Activated B cell treated with CpG ODN at 0.5 μM for 24 hours (primary cell): ENCODE measurements around the gene ADAMTS17. TPM values are rescaled to one million over a fixed set of nuclear protein-coding genes. Genes with fewer than 3 reads are reported as not detected.

Source experiments
- ATAC-seq: fragments of 200-7000 bp; cut with Tn5 transposase; one replicate; pipeline ENCODE4 v1.10.0; 2021; ENCODE audit warnings: low read depth, mild to moderate bottlenecking, moderate library complexity
- CTCF ChIA-PET: fragments of 350-600 bp; sonication (Branson Sonifier 250); formaldehyde crosslinking; loops from one replicate; lab custom pipeline; 2021; ENCODE audit warnings: antibody characterized with exemption; lab: Charles Lee
- POLR2A ChIA-PET: fragments of 350-600 bp; sonication (Branson Sonifier 250); formaldehyde crosslinking; loops from one replicate; lab custom pipeline; 2021; ENCODE audit warnings: antibody characterized with exemption; lab: Charles Lee
- DNase-seq: peaks from one replicate; pipeline ENCODE4 v3.0.0; 2022
- H3K27ac Mint-ChIP-seq: one replicate; pipeline ENCODE4 v1.8.0; 2020; ENCODE audit warnings: mixed read lengths
- H3K27me3 Mint-ChIP-seq: one replicate; pipeline ENCODE4 v1.8.0; 2021; ENCODE audit warnings: mixed read lengths
- H3K36me3 Mint-ChIP-seq: one replicate; pipeline ENCODE4 v1.8.0; 2021; ENCODE audit warnings: low read depth, mixed read lengths
- H3K4me1 Mint-ChIP-seq: one replicate; pipeline ENCODE4 v1.8.0; 2021; ENCODE audit warnings: mixed read lengths
- H3K4me3 Mint-ChIP-seq: one replicate; pipeline ENCODE4 v1.8.0; 2020; ENCODE audit warnings: mild to moderate bottlenecking, mixed read lengths
- H3K9me3 Mint-ChIP-seq: one replicate; pipeline ENCODE4 v1.8.0; 2020; ENCODE audit warnings: mixed read lengths
- CTCF ChIP-seq: fragments of 200-600 bp; IDR thresholded peaks from one replicate; pipeline ENCODE4 v1.8.0; 2022; ENCODE audit warnings: antibody characterized with exemption, mild to moderate bottlenecking
- intact Hi-C: fragments of 100-400 bp; cut with micrococcal nuclease; formaldehyde crosslinking; loops from one replicate; pipeline ENCODE4 v1.15.1; 2024
- total RNA-seq: library from RNA; stranded (reverse); gene quantifications from 2 replicates; pipeline ENCODE4 v1.2.3, GENCODE V29; 2022

ADAMTS17 gene
- total RNA-seq, 1 donor from 2014 or later = 1.6 TPM

- no peak for ATAC-seq
- no peak for TF ChIP-seq CTCF
- CTCF ChIA-PET = interaction anchor here (0.8 to 5.5 kb wide), 10 partner anchors 9 to 422 kb away, joined by 3 to 80 read pairs (median 4); partner anchors contain the start of genes ADAMTS17, ASB7 and LINS1
- H3K4me3 Mint-ChIP-seq = peak overlapping the region; percentile 90
- DNase-seq = no peak
- H3K9me3 Mint-ChIP-seq = no peaks in the 10 kb centered on the region
- H3K4me1 Mint-ChIP-seq = peaks cover 10% of the 10 kb centered on the region
- H3K36me3 Mint-ChIP-seq = no peaks in the 10 kb centered on the region
- H3K27me3 Mint-ChIP-seq = peaks cover 15% of the 10 kb centered on the region
- POLR2A ChIA-PET = interaction anchor here (1.8 kb wide), 1 partner anchor 252 kb away, joined by 7 read pairs; the partner anchor contains the start of genes ASB7 and LINS1
- H3K27ac Mint-ChIP-seq = no peak overlapping the region
- intact Hi-C loops = loop anchor here (1.0 kb wide), 3 partner anchors 8 to 252 kb away; partner anchors contain the start of genes ASB7 and LINS1
Measured at GRCh38 chr15:100350434-100351226, 8.9 kb upstream of the ADAMTS17 start.

- DNase-seq (peak; percentile 69), ATAC-seq (peak; percentile 92)
- POLR2A ChIA-PET = interaction anchor here (1.0 to 1.8 kb wide), 2 partner anchors 176 to 253 kb away, joined by 3 to 7 read pairs; partner anchors contain the start of genes ASB7 and LINS1
- intact Hi-C loops = loop anchor here (1.0 to 10.0 kb wide), 6 partner anchors 8 to 1705 kb away; partner anchors contain the start of genes ALDH1A3, ASB7, IGF1R and LINS1
- H3K27ac Mint-ChIP-seq = peak overlapping the region; percentile 46
- peak overlapping the region; percentile 90 for H3K4me3 Mint-ChIP-seq
- CTCF ChIA-PET = interaction anchor here (0.5 to 5.5 kb wide), 11 partner anchors 8 to 421 kb away, joined by 3 to 80 read pairs (median 3); partner anchors contain the start of genes ADAMTS17, ASB7 and LINS1
- H3K4me1 Mint-ChIP-seq = peaks cover 10% of the 10 kb centered on the region
- H3K9me3 Mint-ChIP-seq = no peaks in the 10 kb centered on the region
- peaks cover 10% of the 10 kb centered on the region for H3K27me3 Mint-ChIP-seq
- peak; percentile 19 for TF ChIP-seq CTCF
- H3K36me3 Mint-ChIP-seq = no peaks in the 10 kb centered on the region
Measured at GRCh38 chr15:100349696-100350433, 8.1 kb upstream of the ADAMTS17 start.

GRCh38 chr15:100349321-100349695 is 7.5 kb upstream of the ADAMTS17 start:
- peaks cover 8% of the 10 kb centered on the region for H3K27me3 Mint-ChIP-seq
- CTCF ChIA-PET = interaction anchor here (0.5 to 5.5 kb wide), 8 partner anchors 10 to 420 kb away, joined by 3 to 80 read pairs (median 4); partner anchors contain the start of genes ASB7 and LINS1
- peaks cover 10% of the 10 kb centered on the region for H3K4me1 Mint-ChIP-seq
- no peak for TF ChIP-seq CTCF
- no peaks in the 10 kb centered on the region for H3K9me3 Mint-ChIP-seq
- POLR2A ChIA-PET = interaction anchor here (1.0 to 1.8 kb wide), 2 partner anchors 177 to 253 kb away, joined by 3 to 7 read pairs; partner anchors contain the start of genes ASB7 and LINS1
- H3K4me3 Mint-ChIP-seq = peak overlapping the region; percentile 90
- intact Hi-C loops = loop anchor here (2.0 to 10.0 kb wide), 3 partner anchors 423 to 1705 kb away; partner anchors contain the start of genes ALDH1A3 and IGF1R
- ATAC-seq (no peak), DNase-seq (no peak)
- H3K27ac Mint-ChIP-seq = no peak overlapping the region
- no peaks in the 10 kb centered on the region for H3K36me3 Mint-ChIP-seq

- Mint-ChIP-seq H3K9me3 (no peaks in the 10 kb centered on the region), H3K4me1 (peaks cover 10% of the 10 kb centered on the region), H3K36me3 (no peaks in the 10 kb centered on the region), H3K27ac (no peak overlapping the region), H3K27me3 (peaks cover 2% of the 10 kb centered on the region), H3K4me3 (no peak overlapping the region)
- ATAC-seq (no peak), DNase-seq (no peak)
- TF ChIP-seq CTCF = no peak
- ChIA-PET POLR2A (no interaction called here), CTCF (interaction anchor here (0.9 to 5.5 kb wide), 2 partner anchors 14 to 224 kb away, joined by 3 to 80 read pairs; no protein-coding TSS in a partner anchor)
- intact Hi-C loops = loop anchor here (2.0 to 10.0 kb wide), 3 partner anchors 422 to 1704 kb away; partner anchors contain the start of genes ALDH1A3 and IGF1R
Measured at GRCh38 chr15:100348578-100348977, 6.8 kb upstream of the ADAMTS17 start.
